AG08395 (cell line): ENCODE data around the gene FBXO45.
"Not testable (repeated sequence)": the region's sequence is repeated elsewhere in the genome, so short reads cannot be mapped to it uniquely, and the experiment has no call there.

Source experiments
- DNase-seq: peaks from one replicate; pipeline ENCODE4 v3.0.0; 2012; ENCODE audit warnings: mixed read lengths, low spot score

The FBXO45 gene

DNA sequence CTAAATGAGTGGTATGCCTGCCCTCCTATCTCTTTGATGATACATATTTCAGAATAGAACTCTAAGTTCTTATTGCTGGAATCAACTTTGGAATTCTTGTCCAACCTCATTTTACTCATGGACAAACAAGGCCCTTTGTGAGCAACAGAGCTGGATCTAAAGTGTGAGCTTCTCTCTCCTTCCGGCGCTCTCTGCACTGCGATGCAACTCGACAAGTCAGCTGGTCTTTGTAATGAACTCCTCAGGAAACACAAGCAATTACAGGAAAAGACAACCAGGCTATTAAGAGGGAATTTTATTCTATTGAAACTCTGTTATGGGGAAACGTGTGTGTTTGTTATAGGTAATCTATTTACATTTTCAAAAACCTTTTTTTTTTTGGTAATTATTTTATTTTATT lies 50.8 kb downstream of the FBXO45 start:
- DNase-seq = no peak

DNA sequence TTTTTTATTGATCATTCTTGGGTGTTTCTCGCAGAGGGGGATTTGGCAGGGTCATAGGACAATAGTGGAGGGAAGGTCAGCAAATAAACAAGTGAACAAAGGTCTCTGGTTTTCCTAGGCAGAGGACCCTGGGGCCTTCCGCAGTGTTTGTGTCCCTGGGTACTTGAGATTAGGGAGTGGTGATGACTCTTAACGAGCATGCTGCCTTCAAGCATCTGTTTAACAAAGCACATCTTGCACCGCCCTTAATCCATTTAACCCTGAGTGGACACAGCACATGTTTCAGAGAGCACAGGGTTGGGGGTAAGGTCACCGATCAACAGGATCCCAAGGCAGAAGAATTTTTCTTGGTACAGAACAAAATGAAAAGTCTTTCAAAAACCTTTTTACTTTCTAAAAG lies 51.2 kb downstream of the FBXO45 start:
- not testable (repeated sequence) for DNase-seq

DNA sequence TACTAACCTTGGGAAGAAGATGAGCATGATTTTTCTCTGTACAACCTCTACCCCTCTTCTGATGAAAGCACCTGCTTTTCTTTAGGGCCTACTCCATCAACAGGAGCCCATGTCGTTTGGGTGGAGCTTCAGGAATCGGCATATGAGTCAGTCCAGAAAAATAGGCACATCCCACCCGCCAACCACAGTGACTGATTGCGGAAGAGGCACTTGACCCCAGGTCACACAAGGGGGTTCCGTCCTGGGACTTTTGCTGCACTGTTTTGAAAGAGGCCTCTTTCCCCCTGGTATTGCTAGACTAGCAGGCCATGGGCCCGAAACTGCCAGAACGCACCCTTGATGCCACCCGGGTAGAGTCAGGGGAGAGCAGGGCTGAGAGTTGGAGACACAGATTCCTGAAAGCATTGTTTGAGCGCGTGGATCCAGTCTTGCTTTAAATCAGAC lies 51.7 kb downstream of the FBXO45 start:
- no peak for DNase-seq

DNA sequence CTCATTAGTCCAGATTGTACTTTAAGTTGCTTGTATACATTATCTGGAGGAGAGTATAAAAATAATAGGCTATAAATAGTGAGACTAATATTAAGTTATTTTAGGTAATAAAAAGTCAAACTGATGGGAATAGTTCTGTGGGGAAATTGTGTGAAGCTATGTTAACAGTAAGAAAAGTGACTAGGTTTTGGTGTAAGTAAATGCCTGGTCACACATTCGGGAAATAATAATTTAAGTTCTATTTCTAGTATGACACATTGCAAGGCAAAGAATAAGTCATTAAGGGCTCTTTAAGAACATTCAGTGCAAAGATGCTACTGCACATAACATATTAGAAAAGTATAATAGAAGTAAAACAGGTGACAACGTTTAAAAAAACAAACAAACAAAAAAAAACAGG lies 52.2 kb downstream of the FBXO45 start:
- no peak for DNase-seq

DNA sequence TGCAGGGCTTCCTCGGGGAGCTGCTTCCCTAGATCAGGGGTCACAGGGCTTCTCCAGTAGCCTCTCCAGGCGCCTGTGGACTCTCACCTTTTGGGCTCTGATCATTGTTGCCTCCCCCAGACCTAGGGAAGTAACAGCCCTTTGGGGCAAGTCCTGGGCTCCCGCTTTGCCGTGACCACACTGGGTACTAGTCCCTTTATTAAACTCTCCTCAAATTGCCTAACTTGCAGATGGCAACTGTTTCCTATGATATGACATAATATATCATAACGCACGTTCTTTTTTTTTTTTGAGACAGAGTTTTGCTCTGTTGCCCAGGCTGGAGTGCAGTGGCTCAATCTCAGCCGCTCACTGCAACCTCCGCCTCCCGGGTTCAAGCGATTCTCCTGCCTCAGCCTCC lies 53.2 kb downstream of the FBXO45 start:
- DNase-seq = no peak

DNA sequence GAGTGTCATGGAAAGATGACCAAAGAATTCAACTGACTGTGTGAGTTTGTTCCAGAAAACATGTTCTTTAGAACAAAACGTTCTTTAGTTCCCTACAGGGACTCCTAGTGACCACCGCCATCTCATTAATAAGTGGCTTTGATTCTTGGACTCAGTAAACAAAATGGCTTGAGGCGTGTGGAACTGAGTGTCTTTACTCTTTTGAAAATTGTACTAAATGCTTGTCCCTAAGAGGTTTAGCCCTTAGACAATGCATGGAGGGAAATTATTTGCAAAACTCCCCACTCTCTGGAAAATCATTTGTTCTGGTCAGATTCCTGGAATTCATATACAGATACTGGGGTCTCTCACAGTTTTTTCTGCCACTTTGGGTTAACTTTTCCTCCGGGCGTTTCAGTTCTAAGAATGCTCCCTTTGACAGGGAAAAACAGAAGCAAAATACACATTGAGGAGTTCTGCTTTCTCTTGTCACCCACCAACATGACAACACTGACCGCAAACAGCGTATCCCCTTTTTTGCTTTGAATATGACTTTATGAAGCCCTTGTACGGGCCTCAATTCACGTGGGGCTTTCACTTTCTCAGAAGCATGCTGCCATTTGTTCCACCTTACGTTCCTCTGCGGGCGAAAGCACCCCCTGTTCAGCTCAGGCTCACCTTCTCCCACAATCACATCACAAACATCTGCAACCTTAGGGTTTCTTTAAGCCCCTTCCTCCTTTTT lies 55.8 kb downstream of the FBXO45 start:
- no peak for DNase-seq

DNA sequence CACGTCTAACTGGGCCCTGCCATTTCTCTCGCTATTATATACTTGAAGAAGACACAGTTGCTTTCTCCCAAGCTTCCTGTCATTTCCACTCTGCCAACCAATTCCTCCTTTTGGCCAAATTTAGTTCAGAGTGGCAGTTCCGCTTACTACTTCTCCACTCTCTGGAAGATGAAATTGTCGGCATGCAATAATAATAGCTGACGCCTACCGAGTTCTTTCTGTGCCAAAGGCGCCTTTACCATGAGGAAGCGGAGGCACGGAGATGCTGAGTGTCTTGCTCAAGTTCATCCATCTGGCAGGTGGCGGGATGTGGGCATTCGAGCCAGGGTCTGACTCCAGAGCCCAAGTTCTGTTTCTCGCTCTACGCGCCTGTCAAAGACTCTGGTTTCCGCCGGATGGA lies 56.4 kb downstream of the FBXO45 start:
- no peak for DNase-seq

DNA sequence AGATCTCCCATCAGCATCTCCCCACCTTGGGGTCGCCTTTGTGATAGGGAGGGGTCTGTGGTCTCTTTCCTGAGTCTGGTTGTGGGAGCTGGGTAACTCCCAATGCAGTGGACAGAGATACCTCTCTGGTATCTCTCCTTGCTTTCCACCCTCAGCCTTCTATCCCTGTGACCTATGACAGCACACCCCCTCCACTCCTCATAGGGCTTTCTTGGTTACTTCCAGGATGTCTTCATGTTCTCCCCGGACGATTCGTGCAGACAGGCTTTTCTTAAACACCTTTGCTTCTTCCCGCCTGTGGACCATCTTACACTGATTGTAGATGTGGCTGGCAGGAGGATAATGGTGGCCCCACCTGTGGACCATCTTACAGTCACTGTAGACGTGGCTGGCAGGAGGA lies 56.9 kb downstream of the FBXO45 start:
- no peak for DNase-seq

DNA sequence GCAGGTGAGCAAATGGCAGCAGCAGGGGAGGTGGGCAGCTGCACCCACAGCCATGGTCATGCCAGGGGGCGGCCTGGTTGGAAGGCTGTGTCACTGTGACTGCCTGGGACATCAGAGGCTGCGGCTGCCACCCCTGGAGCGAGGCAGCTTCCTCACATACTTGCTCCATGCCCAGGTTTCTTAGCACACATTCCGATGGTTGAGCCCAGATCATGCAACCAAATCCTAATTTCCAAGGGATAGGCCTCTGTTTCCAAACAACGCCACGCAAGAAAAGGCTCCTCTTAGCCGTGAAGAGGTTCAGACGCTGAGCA lies 59.4 kb downstream of the FBXO45 start:
- DNase-seq = no peak

DNA sequence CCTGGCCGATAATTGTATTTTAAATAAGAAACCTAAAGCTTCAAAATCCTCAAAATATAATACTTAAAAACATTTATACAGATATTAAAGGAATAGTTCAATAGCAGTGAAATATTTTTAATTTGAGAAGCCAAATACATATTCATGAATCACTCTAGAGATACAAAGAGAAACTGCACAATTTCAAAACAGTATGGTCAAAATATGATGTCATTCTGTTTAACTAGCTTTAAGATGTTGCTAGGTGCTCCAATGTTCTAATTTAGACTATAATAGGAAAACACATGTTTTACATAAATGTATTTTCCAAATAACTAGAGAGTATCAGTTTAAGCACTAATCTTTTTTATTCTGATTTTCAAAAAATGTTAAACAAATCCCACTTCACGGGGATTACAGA lies 60.8 kb downstream of the FBXO45 start:
- no peak for DNase-seq

DNA sequence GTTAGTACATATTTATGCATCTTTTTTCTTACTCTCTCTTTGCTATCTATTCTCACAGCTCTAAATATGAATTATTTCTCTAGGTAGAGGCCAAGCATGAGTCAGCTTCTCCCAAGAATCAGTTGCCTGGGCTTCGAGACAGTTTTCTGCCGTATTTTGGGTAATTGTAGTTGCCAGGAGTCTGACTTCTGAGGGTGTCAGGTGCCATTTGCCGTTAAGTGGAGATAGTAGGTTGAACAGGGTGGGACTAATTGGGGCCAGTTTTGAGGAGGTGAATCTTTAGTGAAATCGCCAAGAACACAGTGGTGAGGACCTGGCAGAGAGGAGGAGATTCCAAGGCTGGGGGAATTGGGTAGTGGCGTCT lies 63.2 kb downstream of the FBXO45 start:
- DNase-seq = no peak

DNA sequence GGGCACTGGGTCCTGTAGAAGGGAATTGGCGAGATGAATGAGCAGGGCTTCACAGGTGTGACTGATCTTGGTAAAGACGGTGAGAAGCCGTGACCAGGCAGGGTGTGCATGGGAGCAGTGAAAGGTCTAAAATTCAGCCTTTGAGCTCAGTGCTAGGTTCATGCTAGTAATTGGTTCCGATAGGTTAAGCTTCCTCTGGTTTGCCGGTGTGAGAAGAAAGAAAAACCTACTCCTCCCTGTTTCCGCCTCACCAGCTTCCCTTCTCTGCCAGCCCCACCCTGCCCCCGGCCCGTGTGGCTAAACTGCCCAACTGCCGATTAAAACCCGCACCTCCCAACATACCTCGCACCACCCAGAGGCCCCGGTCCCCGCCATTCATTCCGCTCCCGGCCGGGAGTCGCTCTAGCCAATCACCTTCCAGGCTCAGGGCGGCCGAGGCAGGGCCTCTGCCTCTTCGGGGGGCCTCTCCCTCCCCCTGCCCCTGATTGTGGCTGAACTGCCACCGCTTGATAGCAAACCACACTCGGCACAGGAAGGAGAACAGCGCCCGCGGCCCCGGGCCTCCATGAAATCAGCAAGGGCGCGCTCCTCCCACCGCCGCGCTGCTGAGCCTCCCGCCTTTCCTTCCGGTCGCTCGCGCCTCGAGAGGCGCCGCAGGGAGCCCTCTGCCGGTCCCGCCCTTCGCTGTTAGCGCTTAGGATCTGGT lies 63.7 kb downstream of the FBXO45 start:
- peak; percentile 78 for DNase-seq

DNA sequence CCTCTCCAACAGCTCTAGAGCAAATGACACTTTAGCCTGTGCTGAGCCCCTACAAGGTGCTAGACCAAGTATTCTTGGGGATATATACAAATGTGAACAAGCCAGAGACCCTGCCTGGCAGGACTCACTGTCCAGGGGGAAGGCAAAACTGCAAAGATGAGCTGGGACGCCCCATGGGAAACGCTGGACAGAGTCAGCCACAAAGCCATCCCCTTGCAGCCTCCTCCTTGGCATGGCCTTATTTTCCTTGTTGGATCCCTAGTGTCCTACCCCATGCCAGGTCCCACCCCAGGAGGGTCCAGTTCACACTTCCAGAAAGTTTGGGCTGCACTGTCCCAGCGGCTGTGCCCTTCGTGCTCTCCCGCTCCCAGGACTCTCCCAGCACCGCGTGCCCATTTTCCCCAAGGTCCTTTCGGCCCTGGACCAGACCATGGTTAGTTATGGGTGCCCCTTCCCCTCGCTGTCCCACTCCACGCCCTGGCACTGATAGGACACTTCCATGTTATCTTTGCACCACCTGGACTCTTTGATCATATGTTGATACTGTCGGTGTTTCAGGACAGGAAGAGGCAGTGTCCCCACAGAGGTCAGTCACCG lies 65.2 kb downstream of the FBXO45 start:
- DNase-seq = no peak

DNA sequence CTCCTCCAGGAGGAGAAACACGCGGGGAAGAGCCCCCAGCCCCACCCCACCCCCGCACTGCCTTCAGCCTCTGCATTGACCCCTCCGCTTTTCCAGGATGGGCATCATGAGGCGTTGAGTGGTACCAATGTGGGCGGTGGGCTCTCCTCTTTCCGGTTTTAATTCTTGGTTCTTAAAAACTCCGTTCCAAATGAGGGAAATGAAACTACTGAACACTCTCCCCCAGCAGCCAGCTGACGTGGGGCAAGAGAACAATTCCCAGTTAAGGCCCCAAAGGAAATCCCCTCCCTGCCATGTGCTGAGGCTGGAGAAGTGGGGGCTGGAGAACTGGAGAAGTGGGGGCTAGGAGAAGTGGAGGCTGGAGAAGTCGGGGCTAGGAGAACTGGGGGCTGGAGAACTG lies 65.8 kb downstream of the FBXO45 start:
- no peak for DNase-seq

DNA sequence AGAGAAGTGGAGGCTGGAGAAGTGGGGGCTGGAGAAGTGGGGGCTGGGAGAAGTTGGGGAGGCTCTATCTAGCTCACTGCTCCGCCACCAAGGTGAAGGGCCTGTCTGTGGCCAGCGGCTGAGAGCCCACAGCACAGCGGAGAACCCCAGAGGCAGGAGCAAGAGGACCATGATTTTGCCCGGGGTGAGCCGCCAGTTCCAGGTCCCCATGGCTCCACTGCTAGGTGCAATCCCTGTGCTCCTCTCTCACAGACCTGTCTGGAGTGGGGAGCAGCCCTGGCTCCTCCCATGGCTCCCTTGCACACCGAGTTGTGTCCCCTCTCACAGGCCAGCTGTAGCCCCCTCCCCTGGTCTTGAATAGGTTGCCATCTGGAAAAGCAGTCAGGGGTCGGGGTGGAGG lies 66.4 kb downstream of the FBXO45 start:
- no peak for DNase-seq

DNA sequence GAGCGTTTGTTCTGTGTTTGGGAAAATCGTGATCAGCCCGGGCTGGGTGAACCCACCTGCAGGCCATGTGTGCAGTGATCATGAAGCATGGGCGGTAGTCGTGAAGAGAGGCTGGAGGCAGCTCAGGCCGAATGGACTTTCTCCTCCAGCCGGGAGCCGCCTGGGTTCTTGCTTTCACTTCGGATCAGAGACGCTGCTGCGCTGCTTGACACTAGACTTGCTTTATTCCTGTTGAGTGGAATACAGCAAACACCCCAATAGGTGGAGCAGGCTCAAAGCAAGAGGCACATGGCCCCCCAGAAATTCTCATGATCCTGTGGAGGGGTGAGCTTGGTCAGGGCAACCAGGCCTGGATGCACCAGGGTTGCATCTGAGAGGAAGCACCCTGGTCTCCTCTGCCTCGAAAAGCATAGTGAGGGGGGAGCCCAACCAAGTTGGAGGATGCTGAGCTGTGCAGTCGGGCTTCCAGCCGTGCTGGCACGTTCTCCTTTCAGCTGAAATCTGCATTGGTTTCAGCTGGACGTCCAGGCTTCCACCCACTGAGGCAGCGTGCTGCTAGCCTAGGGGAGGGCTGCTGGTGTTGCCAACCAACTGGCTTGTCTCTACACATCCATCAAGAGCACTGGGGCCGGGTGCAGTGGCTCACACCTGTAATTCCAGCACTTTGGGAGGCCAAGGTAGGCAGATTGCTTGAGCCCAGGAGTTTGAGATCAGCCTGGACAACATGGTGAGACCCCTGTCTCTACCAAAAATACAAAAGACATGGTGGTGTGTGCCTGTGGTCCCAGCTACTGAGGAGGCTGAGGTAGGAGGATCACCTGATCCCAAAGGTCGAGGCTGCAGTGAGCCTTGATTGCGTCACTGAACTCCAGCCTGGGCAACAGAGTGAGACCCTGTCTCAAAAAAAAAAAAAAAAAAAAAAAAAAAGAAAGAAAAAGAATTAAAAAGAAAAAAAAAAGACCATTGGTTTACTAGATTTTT lies 68.2 kb downstream of the FBXO45 start:
- DNase-seq = peak; percentile 41

DNA sequence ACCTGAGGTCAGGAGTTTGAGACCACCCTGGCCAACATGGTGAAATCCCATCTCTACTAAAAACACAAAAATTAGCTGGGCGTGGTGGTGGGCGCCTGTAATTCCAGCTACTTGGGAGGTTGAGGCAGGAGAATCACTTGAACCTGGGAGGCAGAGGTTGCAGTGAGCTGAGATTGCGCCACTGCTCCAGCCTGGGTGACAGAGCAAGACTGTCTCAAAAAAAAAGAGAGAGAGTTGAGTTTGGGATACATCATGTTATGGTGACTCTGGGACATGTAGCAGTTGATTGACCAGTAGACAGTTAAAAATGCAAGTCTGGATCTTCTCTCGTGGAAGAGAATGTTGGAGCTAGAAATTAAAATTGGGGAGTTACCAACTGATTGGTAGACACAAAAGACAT lies 69.5 kb downstream of the FBXO45 start:
- DNase-seq = not testable (repeated sequence)
